Measurements from ENCODE around the gene SUGCT. TPM values are rescaled to one million over a fixed set of nuclear protein-coding genes. Genes with fewer than 3 reads are reported as not detected.
"Not testable (repeated sequence)": the region's sequence is repeated elsewhere in the genome, so short reads cannot be mapped to it uniquely, and the experiment has no call there.

Gene SUGCT
- polyA plus RNA-seq, 3 donors = 11.2 to 15.4 (median 12.3) TPM

GRCh38 chr7:40199076-40199802 is 64.4 kb downstream of the SUGCT start:
- no peak for DNase-seq (ENCODE audit: low read depth in 3 of 3, low spot score in 2 of 3)

GRCh38 chr7:40200791-40201190 is 66.0 kb downstream of the SUGCT start:
- no peak for DNase-seq (ENCODE audit: low read depth in 3 of 3, low spot score in 2 of 3)

GRCh38 chr7:40202851-40203250 is 68.0 kb downstream of the SUGCT start:
- no peak for DNase-seq (ENCODE audit: low read depth in 3 of 3, low spot score in 2 of 3)

- no peak for DNase-seq (ENCODE audit: low read depth in 3 of 3, low spot score in 2 of 3)
Observed at GRCh38 chr7:40204581-40204980, 69.8 kb downstream of the SUGCT start.

- no peak for DNase-seq (ENCODE audit: low read depth in 3 of 3, low spot score in 2 of 3)
Observed at GRCh38 chr7:40205992-40206391, 71.2 kb downstream of the SUGCT start.

- DNase-seq (ENCODE audit: low read depth in 3 of 3, low spot score in 2 of 3) = no peak
Observed at GRCh38 chr7:40211276-40212003, 76.6 kb downstream of the SUGCT start.

- no peak for DNase-seq (ENCODE audit: low read depth in 3 of 3, low spot score in 2 of 3)
Observed at GRCh38 chr7:40213291-40213690, 78.5 kb downstream of the SUGCT start.

GRCh38 chr7:40213856-40214255 is 79.1 kb downstream of the SUGCT start:
- DNase-seq (ENCODE audit: low read depth in 3 of 3, low spot score in 2 of 3) = no peak

- DNase-seq (ENCODE audit: low read depth in 3 of 3, low spot score in 2 of 3) = not testable (repeated sequence)
Observed at GRCh38 chr7:40218612-40219011, 83.8 kb downstream of the SUGCT start.

GRCh38 chr7:40219917-40220316 is 85.1 kb downstream of the SUGCT start:
- DNase-seq (ENCODE audit: low read depth in 3 of 3, low spot score in 2 of 3) = no peak

- DNase-seq (ENCODE audit: low read depth in 3 of 3, low spot score in 2 of 3) = no peak
Observed at GRCh38 chr7:40220421-40220911, 85.7 kb downstream of the SUGCT start.

GRCh38 chr7:40221836-40222235 is 87.0 kb downstream of the SUGCT start:
- no peak for DNase-seq (ENCODE audit: low read depth in 3 of 3, low spot score in 2 of 3)

- DNase-seq (ENCODE audit: low read depth in 3 of 3, low spot score in 2 of 3) = no peak
Observed at GRCh38 chr7:40223451-40224127, 88.8 kb downstream of the SUGCT start.

GRCh38 chr7:40230101-40230500 is 95.3 kb downstream of the SUGCT start:
- DNase-seq (ENCODE audit: low read depth in 3 of 3, low spot score in 2 of 3) = no peak

GRCh38 chr7:40231796-40232195 is 97.0 kb downstream of the SUGCT start:
- no peak for DNase-seq (ENCODE audit: low read depth in 3 of 3, low spot score in 2 of 3)

- DNase-seq (ENCODE audit: low read depth in 3 of 3, low spot score in 2 of 3) = peak in 2 of 3 donors; percentile 41 to 63
Observed at GRCh38 chr7:40232242-40232893, 97.6 kb downstream of the SUGCT start.

GRCh38 chr7:40234046-40234445 is 99.2 kb downstream of the SUGCT start:
- DNase-seq (ENCODE audit: low read depth in 3 of 3, low spot score in 2 of 3) = no peak

- no peak for DNase-seq (ENCODE audit: low read depth in 3 of 3, low spot score in 2 of 3)
Observed at GRCh38 chr7:40234666-40235065, 99.9 kb downstream of the SUGCT start.

GRCh38 chr7:40237731-40238130 is 102.9 kb downstream of the SUGCT start:
- no peak for DNase-seq (ENCODE audit: low read depth in 3 of 3, low spot score in 2 of 3)

- DNase-seq (ENCODE audit: low read depth in 3 of 3, low spot score in 2 of 3) = no peak
Observed at GRCh38 chr7:40239755-40240303, 105.0 kb downstream of the SUGCT start.

- no peak for DNase-seq (ENCODE audit: low read depth in 3 of 3, low spot score in 2 of 3)
Observed at GRCh38 chr7:40243076-40243475, 108.3 kb downstream of the SUGCT start.
